Retina (tissue), 1 donor: ENCODE results near the gene ACSM4.
"Not testable (repeated sequence)": the region's sequence is repeated elsewhere in the genome, so short reads cannot be mapped to it uniquely, and the experiment has no call there.

Source experiments
- DNase-seq: peaks from one replicate; pipeline ENCODE4 v3.0.0-alpha.2; 2016

Gene ACSM4

GRCh38 chr12:7303772-7304171, at the start of gene ACSM4:
TSS of gene ACSM4 (plus strand) at chr12:7304072. CDS start at chr12:7304332, 260 bp downstream.
- DNase-seq = no peak

- no peak for DNase-seq
Measured at GRCh38 chr12:7259060-7259459, 44.8 kb upstream of the ACSM4 start.

- DNase-seq = no peak
Measured at GRCh38 chr12:7264538-7264937, 39.3 kb upstream of the ACSM4 start.

GRCh38 chr12:7265251-7265650, 38.6 kb upstream of the ACSM4 start:
- DNase-seq = no peak

GRCh38 chr12:7269273-7269672, 34.6 kb upstream of the ACSM4 start:
- DNase-seq = no peak

GRCh38 chr12:7271893-7272514, 31.9 kb upstream of the ACSM4 start:
- DNase-seq = no peak

GRCh38 chr12:7275482-7275881, 28.4 kb upstream of the ACSM4 start:
- not testable (repeated sequence) for DNase-seq

GRCh38 chr12:7282844-7283243, 21.0 kb upstream of the ACSM4 start:
- DNase-seq = no peak

GRCh38 chr12:7289743-7290142, 14.1 kb upstream of the ACSM4 start:
- no peak for DNase-seq

GRCh38 chr12:7290588-7290987, 13.3 kb upstream of the ACSM4 start:
- DNase-seq = not testable (repeated sequence)

GRCh38 chr12:7292300-7292699, 11.6 kb upstream of the ACSM4 start:
- DNase-seq = no peak

- no peak for DNase-seq
Measured at GRCh38 chr12:7293670-7294069, 10.2 kb upstream of the ACSM4 start.

GRCh38 chr12:7295529-7295928, 8.3 kb upstream of the ACSM4 start:
- no peak for DNase-seq

GRCh38 chr12:7297865-7298264, 6.0 kb upstream of the ACSM4 start:
- DNase-seq = no peak

- DNase-seq = no peak
Measured at GRCh38 chr12:7302266-7302986, 1.4 kb upstream of the ACSM4 start.

GRCh38 chr12:7303230-7303629, 642 bp upstream of the ACSM4 start:
- DNase-seq = no peak

- DNase-seq = no peak
Measured at GRCh38 chr12:7304456-7304855, 584 bp downstream of the ACSM4 start.

GRCh38 chr12:7310070-7310469, 6.2 kb downstream of the ACSM4 start:
- no peak for DNase-seq

GRCh38 chr12:7319930-7320329, 16.1 kb downstream of the ACSM4 start:
- DNase-seq = no peak

GRCh38 chr12:7321624-7322023, 17.8 kb downstream of the ACSM4 start:
- no peak for DNase-seq

- no peak for DNase-seq
Measured at GRCh38 chr12:7322599-7322998, 18.7 kb downstream of the ACSM4 start.

- DNase-seq = no peak
Measured at GRCh38 chr12:7324176-7324575, 20.3 kb downstream of the ACSM4 start.

- DNase-seq = no peak
Measured at GRCh38 chr12:7327918-7328317, 24.0 kb downstream of the ACSM4 start.

- not testable (repeated sequence) for DNase-seq
Measured at GRCh38 chr12:7337790-7338189, 33.9 kb downstream of the ACSM4 start.

GRCh38 chr12:7339675-7340074, 35.8 kb downstream of the ACSM4 start:
- no peak for DNase-seq
